G401 (cell line): ENCODE results near the gene PRKAG3. TPM values are rescaled to one million over a fixed set of nuclear protein-coding genes. Genes with fewer than 3 reads are reported as not detected.

ENCODE experiments used
- DNase-seq: peaks from one replicate; pipeline ENCODE4 v3.0.0-alpha.2; 2015; ENCODE audit warnings: low spot score
- in situ Hi-C: cut with HindIII; loops from 2 replicates; pipeline ENCODE4 v1.10.0; 2016; ENCODE audit warnings: low sequenced_read_pairs, mixed read lengths
- total RNA-seq: library from RNA; depleted of rRNA; stranded (reverse); fragments of >200 nt; shearing (Covaris generic); gene quantifications from 2 replicates; pipeline ENCODE4 v1.2.3, GENCODE V29; 2014

The PRKAG3 gene
- total RNA-seq, 1 experiment from 2014 or later, result not detected

DNA sequence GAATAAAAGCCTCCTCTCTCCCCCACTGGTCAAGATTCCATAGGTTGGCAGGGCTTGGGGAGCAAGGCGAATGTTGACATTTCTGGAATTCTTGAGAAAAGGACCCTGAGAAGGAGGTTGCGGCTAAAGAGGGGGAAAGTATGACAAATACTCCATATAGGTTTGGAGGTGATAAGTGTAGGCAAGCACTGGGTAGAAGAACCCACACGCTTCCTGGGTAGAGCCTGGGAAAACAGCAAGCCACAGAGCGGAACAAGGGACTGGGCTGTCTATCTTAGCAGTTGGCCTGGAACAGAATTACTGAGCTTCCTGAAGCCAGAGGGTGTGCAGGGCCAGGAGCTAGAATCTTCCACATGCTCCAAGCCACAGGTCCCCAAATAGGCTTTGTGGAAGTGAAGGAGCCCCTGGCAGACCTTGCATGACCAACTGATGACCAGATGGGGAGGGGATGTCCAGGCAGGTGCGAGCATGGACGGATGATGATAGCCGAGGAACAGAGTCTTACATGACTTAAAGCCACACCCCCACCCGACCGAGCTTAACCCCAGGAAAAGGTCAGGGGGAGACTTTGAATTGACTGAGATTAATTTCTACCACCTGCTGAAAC lies 9.9 kb downstream of the PRKAG3 start:
- in situ Hi-C loops, result no loop called here
- DNase-seq, result no peak

GRCh38 chr2:218820746-218821369 lies 10.7 kb downstream of the PRKAG3 start:
- in situ Hi-C loops, result no loop called here
- DNase-seq, result no peak

- DNase-seq, result no peak
- in situ Hi-C loops, result no loop called here
Observed at GRCh38 chr2:218819093-218819492, 12.5 kb downstream of the PRKAG3 start.

- no peak for DNase-seq
- in situ Hi-C loops, result no loop called here
Observed at GRCh38 chr2:218816561-218817011, 15.0 kb downstream of the PRKAG3 start.

GRCh38 chr2:218815649-218816048 lies 16.0 kb downstream of the PRKAG3 start:
- DNase-seq, result no peak
- in situ Hi-C loops, result no loop called here

DNA sequence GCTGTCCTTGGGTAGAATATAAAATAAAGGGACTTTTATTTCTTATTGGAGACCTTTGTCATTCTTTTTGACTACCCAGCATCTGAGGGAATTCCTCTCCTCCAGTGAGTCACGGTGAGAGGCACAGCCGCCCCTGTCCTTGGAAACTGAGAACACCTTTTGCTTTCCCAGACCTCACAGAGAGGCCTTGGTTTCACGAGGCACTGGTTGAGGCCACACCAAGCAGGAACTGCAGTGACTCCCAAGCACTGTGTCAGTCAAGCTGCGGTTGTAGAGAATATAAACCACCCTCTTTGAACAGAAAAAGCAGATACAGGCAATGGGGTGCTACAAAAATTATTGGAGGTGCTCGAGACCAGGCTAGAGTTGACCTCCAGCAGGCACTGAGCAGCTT lies 16.4 kb downstream of the PRKAG3 start:
- no peak for DNase-seq
- in situ Hi-C loops, result no loop called here

DNA sequence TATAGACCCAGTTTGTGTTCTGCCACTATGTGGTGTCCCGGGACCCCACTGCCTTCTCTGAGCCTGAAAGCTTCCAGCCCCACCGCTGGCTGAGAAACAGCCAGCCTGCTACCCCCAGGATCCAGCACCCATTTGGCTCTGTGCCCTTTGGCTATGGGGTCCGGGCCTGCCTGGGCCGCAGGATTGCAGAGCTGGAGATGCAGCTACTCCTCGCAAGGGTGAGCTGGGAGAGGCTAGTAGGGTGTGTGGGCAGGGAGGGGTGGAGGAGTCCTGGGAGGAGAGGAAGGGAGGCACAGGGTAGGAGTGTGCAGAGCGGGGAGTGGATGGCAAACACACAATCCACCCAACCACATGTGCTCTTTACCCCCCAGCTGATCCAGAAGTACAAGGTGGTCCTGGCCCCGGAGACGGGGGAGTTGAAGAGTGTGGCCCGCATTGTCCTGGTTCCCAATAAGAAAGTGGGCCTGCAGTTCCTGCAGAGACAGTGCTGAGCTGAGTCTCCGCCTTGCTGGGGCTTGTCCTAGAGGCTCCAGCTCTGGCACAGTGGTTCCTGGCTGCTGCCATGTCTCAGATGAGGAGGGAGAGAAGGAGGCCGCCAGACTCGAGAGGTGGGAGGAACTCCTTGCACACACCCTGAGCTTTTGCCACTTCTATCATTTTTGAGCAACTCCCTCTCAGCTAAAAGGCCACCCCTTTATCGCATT lies 16.9 kb downstream of the PRKAG3 start:
- in situ Hi-C loops, result no loop called here
- no peak for DNase-seq

GRCh38 chr2:218813771-218814460 lies 17.7 kb downstream of the PRKAG3 start:
- in situ Hi-C loops, result no loop called here
- DNase-seq, result no peak

GRCh38 chr2:218812861-218813260 lies 18.7 kb downstream of the PRKAG3 start:
- no peak for DNase-seq
- in situ Hi-C loops, result no loop called here

DNA sequence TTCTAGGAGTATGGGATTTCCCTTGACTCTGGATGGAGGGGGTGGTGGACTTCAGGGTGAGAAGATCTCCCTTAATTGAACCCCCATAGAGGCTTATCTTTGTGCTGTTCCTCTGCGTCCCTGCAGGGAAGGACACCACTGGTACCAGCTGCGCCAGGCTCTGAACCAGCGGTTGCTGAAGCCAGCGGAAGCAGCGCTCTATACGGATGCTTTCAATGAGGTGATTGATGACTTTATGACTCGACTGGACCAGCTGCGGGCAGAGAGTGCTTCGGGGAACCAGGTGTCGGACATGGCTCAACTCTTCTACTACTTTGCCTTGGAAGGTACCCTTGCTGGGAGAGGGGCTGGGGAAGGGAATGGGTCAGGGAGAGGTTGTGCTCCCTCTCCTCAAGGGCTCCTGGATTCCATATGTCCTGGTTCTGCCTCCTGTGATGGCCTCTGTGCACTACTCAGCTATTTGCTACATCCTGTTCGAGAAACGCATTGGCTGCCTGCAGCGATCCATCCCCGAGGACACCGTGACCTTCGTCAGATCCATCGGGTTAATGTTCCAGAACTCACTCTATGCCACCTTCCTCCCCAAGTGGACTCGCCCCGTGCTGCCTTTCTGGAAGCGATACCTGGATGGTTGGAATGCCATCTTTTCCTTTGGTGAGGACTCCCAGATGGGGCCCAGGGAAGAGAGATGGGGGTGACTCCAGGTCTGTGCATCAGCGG lies 19.3 kb downstream of the PRKAG3 start:
- in situ Hi-C loops, result no loop called here
- no peak for DNase-seq

GRCh38 chr2:218811382-218811781 lies 20.2 kb downstream of the PRKAG3 start:
- in situ Hi-C loops, result no loop called here
- no peak for DNase-seq

GRCh38 chr2:218810256-218810655 lies 21.3 kb downstream of the PRKAG3 start:
- DNase-seq, result no peak
- in situ Hi-C loops, result no loop called here

DNA sequence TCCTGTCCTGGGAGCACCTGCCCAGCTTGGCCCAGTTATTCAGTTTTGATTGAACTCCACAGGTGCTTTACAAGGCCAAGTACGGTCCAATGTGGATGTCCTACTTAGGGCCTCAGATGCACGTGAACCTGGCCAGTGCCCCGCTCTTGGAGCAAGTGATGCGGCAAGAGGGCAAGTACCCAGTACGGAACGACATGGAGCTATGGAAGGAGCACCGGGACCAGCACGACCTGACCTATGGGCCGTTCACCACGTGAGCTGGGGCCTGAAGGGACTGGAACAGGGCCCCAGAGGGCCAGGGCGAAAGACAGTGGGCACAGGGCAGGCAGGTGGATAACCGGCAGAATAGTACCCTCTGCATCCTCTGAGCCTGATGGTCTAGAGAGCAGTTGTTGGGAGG lies 22.1 kb downstream of the PRKAG3 start:
- in situ Hi-C loops, result no loop called here
- no peak for DNase-seq

- in situ Hi-C loops, result no loop called here
Observed at GRCh38 chr2:218807626-218808025, 24.0 kb downstream of the PRKAG3 start.

DNA sequence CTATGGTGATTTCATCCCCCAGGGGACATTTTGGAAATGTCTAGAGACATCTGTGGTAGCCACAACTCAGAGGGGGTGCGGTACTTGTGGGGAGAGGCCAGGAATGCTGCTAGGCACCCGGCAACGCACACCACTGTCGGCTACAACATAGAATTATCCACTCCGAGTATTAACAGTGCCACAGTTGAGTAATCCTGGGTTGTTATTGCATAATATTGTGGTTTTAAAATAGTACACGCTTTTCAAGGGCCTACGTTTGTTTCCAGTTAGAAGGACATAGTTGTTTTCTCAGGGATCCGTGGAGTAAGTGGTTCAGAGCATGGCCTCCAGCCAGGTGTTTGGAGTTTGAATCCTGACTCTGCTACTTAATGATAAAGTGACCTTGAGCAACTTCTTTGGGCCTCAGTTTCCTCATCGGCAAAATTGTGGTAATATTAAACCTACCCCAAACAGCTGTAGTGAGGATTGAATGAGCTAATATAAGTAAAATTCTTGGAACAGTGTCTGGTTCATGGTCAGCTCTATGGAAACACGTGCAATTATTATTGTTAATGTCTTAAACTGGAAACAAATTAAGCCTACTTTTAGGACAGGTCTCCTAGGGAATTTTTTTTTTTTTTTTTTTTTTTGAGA lies 25.1 kb downstream of the PRKAG3 start:
- in situ Hi-C loops, result no loop called here
- no peak for DNase-seq

More at GRCh38 chr2:218807626-218808025, 24.0 kb downstream of the PRKAG3 start:
- DNase-seq, result no peak

GRCh38 chr2:218805627-218806026 lies 26.0 kb downstream of the PRKAG3 start:
- in situ Hi-C loops, result no loop called here
- no peak for DNase-seq

DNA sequence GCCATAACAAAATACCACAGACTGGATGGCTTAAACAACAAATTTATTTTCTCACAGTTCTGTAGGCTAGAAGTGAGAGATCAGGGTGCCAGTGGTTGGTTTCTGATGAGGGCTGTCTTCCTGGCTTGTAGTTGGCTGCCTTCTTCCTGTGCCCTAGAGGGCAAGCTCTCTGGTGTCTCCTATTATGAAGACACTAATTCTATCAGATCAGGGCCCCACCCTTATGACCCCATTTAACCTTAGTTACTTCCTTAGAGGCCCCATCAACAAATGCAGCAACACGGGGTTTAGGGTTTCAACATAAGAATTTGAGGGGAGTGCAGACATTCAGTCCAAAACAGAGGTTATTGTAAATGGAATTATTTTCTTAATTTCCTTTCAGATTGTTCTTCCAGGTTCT lies 26.8 kb downstream of the PRKAG3 start:
- DNase-seq, result no peak
- in situ Hi-C loops, result no loop called here

DNA sequence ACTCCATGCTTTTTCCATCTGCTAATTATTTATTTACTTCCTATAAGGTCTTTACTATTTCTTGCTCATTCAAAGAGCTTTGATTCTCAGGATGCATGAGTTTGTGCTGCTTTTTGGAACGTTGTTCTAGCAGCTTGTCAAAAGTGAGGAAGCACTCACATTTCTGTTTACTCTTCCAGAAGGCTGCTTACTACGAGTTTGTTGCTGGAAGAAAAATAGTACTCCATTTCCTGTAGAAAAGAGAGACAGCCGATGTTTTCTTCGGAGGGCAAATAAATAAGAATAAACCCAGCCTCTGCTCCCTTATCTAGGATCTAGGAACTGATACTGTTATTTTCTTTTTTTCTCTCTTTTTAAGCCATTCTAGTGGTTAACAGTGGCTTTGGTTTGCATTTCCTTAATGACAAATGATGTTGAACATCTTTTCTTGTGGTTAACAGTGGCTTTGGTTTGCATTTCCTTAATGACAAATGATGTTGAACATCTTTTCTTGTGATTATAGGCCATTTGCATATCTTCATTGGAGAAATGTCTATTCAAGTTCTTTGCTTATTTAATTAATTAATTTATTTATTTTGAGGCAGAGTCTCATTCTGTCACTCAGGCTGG lies 29.1 kb downstream of the PRKAG3 start:
- in situ Hi-C loops, result no loop called here

GRCh38 chr2:218799990-218800389 lies 31.6 kb downstream of the PRKAG3 start:
- no peak for DNase-seq
- in situ Hi-C loops, result no loop called here

More for the DNA sequence above, 29.1 kb downstream of the PRKAG3 start:
- DNase-seq, result no peak
